Fibroblast of pulmonary artery (primary cell): ENCODE data around the gene SCIN.
"Not testable (repeated sequence)": the region's sequence is repeated elsewhere in the genome, so short reads cannot be mapped to it uniquely, and the experiment has no call there.

Experiments
- DNase-seq: peaks from one replicate; pipeline ENCODE4 v3.0.0-alpha.2; 2010; ENCODE audit warnings: low read depth
- H3K4me3 ChIP-seq: replicated peaks from 2 replicates; pipeline ENCODE4 v1.5.1; 2011; ENCODE audit warnings: low read depth, mild to moderate bottlenecking, control low read depth, low read length, moderate library complexity
- TF ChIP-seq, protein P1 (sequence below): IDR thresholded peaks from 2 replicates; pipeline ENCODE4 v1.5.1; 2011; ENCODE audit warnings: mild to moderate bottlenecking, control low read depth, low read length, inconsistent platforms; ENCODE audit errors: missing control alignments

SCIN gene

DNA sequence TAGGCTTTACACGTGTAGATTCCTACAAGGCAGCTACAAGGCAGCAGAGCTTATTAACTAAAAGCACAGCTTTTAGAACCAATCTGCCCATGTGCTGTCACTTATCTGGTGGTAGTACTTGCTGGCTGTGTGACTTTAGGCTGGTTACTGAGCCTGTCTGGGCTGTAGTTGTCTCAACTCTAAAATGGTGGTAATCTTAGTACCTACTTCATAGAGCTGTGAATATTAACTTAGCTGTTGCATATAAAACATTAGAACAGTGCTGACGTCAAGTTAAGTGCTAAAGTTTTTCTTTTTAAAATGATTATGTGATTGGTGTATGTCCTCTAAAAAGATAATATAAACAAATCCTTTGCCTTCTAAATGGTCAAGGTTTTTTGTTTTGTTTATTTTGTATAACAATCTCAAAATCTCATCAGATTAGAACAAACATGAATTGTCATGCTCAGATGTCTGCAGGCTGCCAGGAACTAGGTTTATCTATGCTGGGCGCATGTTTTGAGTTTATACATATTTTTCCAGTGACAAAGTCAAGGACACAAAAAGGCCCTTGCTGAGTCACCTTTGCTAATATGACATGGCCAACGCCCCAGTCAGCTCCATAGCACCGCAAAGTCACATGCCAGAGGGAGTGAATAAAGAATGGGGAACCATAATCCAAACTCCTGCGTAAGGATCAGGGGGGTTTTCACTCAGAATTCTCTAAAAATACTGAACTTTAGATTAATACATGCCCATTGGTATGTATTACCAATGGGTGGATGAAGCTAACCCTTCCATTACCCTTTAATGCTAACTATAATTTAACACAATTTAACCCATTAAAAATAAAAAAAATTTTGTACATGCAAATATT, 77.1 kb downstream of the SCIN start:
- peak; percentile 26 for DNase-seq
- H3K4me3 ChIP-seq, result no peak overlapping the region
- TF ChIP-seq, protein P1, sequence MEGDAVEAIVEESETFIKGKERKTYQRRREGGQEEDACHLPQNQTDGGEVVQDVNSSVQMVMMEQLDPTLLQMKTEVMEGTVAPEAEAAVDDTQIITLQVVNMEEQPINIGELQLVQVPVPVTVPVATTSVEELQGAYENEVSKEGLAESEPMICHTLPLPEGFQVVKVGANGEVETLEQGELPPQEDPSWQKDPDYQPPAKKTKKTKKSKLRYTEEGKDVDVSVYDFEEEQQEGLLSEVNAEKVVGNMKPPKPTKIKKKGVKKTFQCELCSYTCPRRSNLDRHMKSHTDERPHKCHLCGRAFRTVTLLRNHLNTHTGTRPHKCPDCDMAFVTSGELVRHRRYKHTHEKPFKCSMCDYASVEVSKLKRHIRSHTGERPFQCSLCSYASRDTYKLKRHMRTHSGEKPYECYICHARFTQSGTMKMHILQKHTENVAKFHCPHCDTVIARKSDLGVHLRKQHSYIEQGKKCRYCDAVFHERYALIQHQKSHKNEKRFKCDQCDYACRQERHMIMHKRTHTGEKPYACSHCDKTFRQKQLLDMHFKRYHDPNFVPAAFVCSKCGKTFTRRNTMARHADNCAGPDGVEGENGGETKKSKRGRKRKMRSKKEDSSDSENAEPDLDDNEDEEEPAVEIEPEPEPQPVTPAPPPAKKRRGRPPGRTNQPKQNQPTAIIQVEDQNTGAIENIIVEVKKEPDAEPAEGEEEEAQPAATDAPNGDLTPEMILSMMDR, result no peak

DNA sequence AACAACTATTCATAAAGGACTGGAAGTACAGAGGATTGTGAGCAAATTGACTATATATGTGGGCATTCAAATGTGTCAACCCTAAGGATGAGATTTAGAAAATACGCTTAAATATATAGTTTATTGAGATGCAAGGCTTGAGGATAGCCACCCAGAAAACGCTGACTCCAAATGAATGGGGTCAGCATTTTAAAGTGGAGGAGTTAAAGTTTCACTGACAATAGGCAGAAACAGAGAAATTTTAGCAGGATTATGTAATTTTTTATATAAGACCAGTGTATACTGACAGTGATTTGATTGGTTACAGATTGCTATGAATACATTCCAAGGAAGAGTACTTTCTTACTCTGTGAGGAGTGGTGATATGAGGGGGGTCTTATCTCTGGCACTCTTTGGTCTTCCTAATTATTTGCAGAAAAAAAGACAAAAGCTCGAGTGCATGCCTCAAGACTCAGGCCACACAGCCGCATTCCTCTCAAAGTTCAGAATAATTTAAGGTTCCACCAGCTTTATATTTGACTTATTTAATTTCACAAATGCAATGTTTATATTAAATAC, 78.3 kb downstream of the SCIN start:
- DNase-seq, result no peak
- H3K4me3 ChIP-seq, result no peak overlapping the region
- TF ChIP-seq, protein P1, result no peak

DNA sequence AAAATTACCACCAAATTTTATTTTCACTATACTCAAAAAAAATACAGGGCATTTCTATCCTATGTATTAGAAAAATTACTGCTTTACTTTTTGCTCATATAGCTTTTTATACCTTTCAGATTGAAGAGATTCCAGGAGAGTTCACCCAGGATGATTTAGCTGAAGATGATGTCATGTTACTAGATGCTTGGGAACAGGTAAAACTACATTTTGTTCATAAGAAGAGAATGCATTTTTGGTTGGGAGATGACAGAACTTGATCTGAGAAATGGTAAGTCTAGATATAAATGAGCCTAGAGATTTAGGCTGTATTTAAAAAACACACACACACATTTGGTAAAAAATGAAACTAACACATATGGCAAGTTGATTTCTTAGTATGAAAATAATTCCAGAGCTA, 78.8 kb downstream of the SCIN start:
- no peak overlapping the region for H3K4me3 ChIP-seq
- TF ChIP-seq, protein P1, result no peak
- DNase-seq, result no peak

DNA sequence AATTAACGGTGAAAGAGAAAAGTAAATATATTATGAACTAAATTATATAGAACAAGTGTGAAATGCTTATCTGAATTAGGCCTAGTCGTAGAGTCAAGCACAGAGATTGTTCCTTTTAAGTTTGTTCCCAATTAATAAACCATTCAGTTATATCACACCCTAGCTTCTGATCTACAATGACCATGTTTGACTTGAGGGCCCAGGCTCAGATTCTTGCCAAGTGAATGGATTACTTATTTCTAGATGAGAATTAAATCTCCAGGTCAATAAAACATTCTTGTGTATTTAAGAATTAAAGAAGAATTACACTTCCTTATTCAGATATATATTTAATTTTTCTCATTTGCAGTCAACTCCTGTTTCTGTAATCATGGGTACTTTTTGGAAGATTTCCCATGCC, 79.6 kb downstream of the SCIN start:
- no peak for DNase-seq
- TF ChIP-seq, protein P1, result no peak
- no peak overlapping the region for H3K4me3 ChIP-seq

DNA sequence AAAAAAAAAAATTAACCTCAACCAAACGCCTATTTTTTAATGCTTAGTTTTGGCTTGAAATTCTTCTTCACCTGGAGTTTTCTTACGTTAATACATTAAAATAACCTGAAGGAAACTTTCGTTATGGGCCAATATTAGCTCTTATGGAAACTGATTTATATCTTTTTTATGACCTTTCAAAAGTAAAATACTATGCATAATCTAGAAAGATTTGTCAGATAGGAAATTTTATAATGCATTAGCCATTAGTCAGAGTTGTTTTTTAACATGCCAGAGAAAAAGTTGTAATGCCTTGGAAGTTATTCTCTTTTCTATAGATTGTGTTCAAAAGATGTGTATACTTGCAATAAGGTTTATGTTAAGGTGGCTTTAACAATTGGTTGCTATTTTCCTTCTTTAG, 82.6 kb downstream of the SCIN start:
- no peak for DNase-seq
- H3K4me3 ChIP-seq, result no peak overlapping the region
- TF ChIP-seq, protein P1, result no peak

DNA sequence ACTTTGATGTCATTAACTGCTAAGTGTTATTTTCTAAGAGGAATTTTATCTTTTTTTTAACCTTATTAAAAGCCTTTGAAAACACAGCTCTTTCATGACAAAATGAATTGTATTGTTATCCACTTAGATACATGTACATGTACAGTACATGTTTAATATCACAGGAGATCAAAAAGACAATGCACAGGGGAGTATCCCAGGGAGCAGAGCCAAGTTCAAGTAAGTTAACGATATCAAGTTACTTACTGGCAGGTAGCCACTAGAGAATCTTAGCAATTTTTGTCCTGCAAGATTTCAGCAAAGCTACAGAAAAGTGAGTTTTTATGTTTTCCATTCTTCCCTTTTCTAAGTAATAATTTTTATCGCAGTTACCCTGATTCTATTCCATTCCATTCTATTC, 83.0 kb downstream of the SCIN start:
- no peak overlapping the region for H3K4me3 ChIP-seq
- DNase-seq, result peak; percentile 23
- TF ChIP-seq, protein P1, result no peak

DNA sequence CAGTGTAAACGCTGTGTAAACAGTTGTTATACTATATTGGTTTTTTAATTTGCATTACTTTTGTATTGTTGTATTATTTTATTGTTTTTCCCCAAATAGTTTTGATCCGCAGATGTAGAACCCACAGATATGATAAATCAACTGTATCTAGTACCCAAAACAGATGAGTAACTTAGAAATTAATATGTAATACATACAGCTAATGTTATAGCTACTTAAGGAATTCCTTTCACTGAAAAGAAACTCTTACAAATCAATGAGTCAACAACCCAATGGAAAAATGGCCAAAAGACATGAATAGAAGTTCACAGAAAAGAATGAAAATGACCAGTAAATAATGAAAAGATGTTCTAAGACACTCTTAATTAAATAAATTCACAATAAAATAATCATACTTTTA, 84.6 kb downstream of the SCIN start:
- H3K4me3 ChIP-seq, result no peak overlapping the region
- TF ChIP-seq, protein P1, result no peak

DNA sequence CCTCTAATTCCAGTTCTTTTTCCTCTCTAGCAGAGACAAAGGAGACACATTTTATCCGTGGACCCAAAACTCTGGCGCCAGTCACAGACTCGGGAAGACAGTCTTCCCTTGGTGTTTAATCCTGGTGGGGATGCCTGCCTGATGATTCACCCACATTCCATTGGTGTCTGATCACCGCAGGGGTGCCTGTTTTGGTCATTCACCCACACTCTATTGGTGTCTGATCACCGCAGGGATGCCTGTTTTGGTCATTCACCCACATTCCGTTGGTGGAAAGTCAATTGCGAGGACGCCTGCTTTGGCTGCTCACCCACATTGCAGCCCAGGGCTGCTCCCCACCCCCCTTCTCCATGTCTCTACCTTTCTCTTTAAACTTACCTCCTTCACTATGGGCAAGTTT, 89.9 kb downstream of the SCIN start:
- H3K4me3 ChIP-seq, result not testable (repeated sequence)
- peak; percentile 71 for DNase-seq

More for the DNA sequence above, 84.6 kb downstream of the SCIN start:
- DNase-seq, result no peak

DNA sequence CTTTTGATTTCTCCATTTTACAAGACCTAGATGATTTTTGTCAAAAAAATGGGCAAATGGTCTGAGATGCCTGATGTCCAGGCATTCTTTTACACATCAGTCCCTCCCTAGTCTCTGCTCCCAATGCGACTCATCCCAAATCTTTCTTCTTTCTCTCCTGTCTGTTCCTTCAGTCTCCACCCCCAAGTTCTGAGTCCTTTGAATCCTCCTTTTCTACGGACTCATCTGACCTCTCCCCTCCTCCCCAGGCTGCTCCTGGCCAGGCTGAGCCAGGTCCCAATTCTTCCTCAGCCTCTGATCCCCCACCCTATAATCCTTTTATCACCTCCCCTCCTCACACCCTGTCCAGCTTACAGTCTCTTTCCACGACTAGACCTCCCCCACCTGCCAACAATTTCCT, 90.5 kb downstream of the SCIN start:
- not testable (repeated sequence) for H3K4me3 ChIP-seq, DNase-seq
